Body of pancreas (tissue), 4 donors: ENCODE data around the gene LNPEP.

ENCODE experiments used
- CTCF ChIP-seq, 7 experiments: fragments of 450-650 bp in 4 of 7; fragments of 200-600 bp in 3 of 7; sonication (generic) in 3 of 7; IDR thresholded peaks; one replicate each; pipeline ENCODE4 v1.5.1; 2016 to 2019; ENCODE audit warnings: antibody characterized with exemption in 7 of 7
- POLR2A ChIP-seq, 3 donors: fragments of 450-650 bp; IDR thresholded peaks; one replicate each; pipeline ENCODE4 v1.6.1; 2016; ENCODE audit warnings: antibody characterized with exemption in 3 of 3, mild to moderate bottlenecking in 2 of 3

- TF ChIP-seq CTCF (IDR thresholded peaks at IDR 0.05) (no peak), POLR2A (IDR thresholded peaks at IDR 0.05) (no peak)
Measured at GRCh38 chr5:96919754-96920197, 16.1 kb upstream of the LNPEP start.
